ENCODE data around the gene ASB10. TPM values are rescaled to one million over a fixed set of nuclear protein-coding genes. Genes with fewer than 3 reads are reported as not detected.
A peak's percentile ranks its signal among the peaks of the same experiment; 100 is the strongest.

The ASB10 gene
- total RNA-seq, 2 donors from 2014 or later, result not detected

DNA sequence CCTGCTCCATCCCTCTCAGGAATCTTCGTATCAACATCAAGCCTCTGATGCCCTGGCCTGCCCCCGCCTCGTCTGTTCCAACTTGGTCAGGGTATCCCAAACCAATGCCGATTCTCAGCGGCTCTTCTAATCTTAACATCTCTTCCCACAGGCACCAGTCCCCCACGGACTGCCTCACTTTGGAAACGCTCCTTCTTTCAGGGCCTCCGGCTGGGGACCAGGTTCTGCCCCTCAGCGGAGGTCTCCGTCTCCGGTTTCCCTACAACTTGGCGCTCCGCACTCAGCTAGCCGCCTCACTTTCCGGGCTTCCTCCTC, 39.5 kb upstream of the ASB10 start:
- H3K27ac Mint-ChIP-seq, result peak overlapping the region; percentile 97
- no peaks in the 10 kb centered on the region for H3K9me3 ChIP-seq (ENCODE audit: control insufficient read depth, low read length, poor library complexity, severe bottlenecking)
- DNase-seq (no peak), ATAC-seq (no peak)
- H3K4me1 Mint-ChIP-seq, result peaks cover 23% of the 10 kb centered on the region
- H3K4me3 Mint-ChIP-seq, result peak overlapping the region; percentile 100
- peaks cover 12% of the 10 kb centered on the region for H3K36me3 Mint-ChIP-seq (ENCODE audit: low read depth)
- no peaks in the 10 kb centered on the region for H3K27me3 Mint-ChIP-seq

DNA sequence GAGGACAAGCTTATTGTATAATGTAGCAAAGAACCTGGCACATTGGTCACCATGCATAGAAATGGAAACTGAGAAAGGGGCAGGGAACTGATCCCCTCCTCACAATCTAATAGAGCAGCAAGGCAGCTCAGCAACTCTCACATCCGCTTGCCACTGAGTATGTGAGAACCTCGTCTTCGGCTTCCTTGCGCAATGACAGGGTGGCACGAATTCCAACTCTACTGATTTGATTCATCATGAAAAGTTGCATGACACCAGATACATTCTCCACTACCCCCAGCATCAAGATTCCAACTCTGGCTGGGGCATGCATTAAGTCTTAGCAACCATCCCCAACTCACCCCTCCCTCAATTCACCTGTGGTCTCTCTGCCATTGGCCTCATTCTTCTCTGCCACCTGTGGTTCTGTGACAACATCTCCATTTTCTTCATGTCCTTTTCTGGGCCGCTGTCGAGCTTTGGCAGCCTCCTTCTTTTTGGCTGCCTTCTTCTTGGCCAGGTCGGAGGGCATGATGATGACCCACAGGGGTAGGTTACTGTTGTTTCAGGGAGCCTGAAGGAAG, 39.0 kb upstream of the ASB10 start:
- peak overlapping the region; percentile 100 for H3K4me3 Mint-ChIP-seq
- H3K4me1 Mint-ChIP-seq, result peaks cover 23% of the 10 kb centered on the region
- ATAC-seq (no peak), DNase-seq (no peak)
- peak overlapping the region; percentile 97 for H3K27ac Mint-ChIP-seq
- no peaks in the 10 kb centered on the region for H3K9me3 ChIP-seq (ENCODE audit: control insufficient read depth, low read length, poor library complexity, severe bottlenecking)
- peaks cover 12% of the 10 kb centered on the region for H3K36me3 Mint-ChIP-seq (ENCODE audit: low read depth)
- H3K27me3 Mint-ChIP-seq, result no peaks in the 10 kb centered on the region

GRCh38 chr7:151223728-151224127, 36.7 kb upstream of the ASB10 start:
- H3K36me3 Mint-ChIP-seq (ENCODE audit: low read depth), result peaks cover 16% of the 10 kb centered on the region
- DNase-seq (no peak), ATAC-seq (no peak)
- no peak overlapping the region for H3K4me3 Mint-ChIP-seq
- H3K27me3 Mint-ChIP-seq, result no peaks in the 10 kb centered on the region
- H3K4me1 Mint-ChIP-seq, result peaks cover 27% of the 10 kb centered on the region
- no peaks in the 10 kb centered on the region for H3K9me3 ChIP-seq (ENCODE audit: control insufficient read depth, low read length, poor library complexity, severe bottlenecking)
- peak overlapping the region; percentile 57 for H3K27ac Mint-ChIP-seq

- no peaks in the 10 kb centered on the region for H3K9me3 ChIP-seq (ENCODE audit: control insufficient read depth, low read length, poor library complexity, severe bottlenecking)
- Mint-ChIP-seq H3K27me3 (no peaks in the 10 kb centered on the region), H3K4me3 (no peak overlapping the region), H3K36me3 (ENCODE audit: low read depth) (peaks cover 12% of the 10 kb centered on the region), H3K27ac (no peak overlapping the region), H3K4me1 (peaks cover 9% of the 10 kb centered on the region)
- no peak for DNase-seq
- no peak for ATAC-seq
Measured at GRCh38 chr7:151218170-151218569, 31.1 kb upstream of the ASB10 start.

- peaks cover 9% of the 10 kb centered on the region for H3K36me3 Mint-ChIP-seq (ENCODE audit: low read depth)
- no peak for DNase-seq
- no peaks in the 10 kb centered on the region for H3K9me3 ChIP-seq (ENCODE audit: control insufficient read depth, low read length, poor library complexity, severe bottlenecking)
- H3K4me3 Mint-ChIP-seq, result no peak overlapping the region
- peaks cover 16% of the 10 kb centered on the region for H3K4me1 Mint-ChIP-seq
- ATAC-seq, result no peak
- peak overlapping the region; percentile 67 for H3K27ac Mint-ChIP-seq
- H3K27me3 Mint-ChIP-seq, result no peaks in the 10 kb centered on the region
Measured at GRCh38 chr7:151215396-151215795, 28.3 kb upstream of the ASB10 start.

- no peak overlapping the region for H3K4me3 Mint-ChIP-seq
- H3K27ac Mint-ChIP-seq, result peak overlapping the region; percentile 41
- no peak for ATAC-seq
- H3K36me3 Mint-ChIP-seq (ENCODE audit: low read depth), result peaks cover 6% of the 10 kb centered on the region
- no peak for DNase-seq
- no peaks in the 10 kb centered on the region for H3K27me3 Mint-ChIP-seq
- H3K9me3 ChIP-seq (ENCODE audit: control insufficient read depth, low read length, poor library complexity, severe bottlenecking), result no peaks in the 10 kb centered on the region
- H3K4me1 Mint-ChIP-seq, result peaks cover 21% of the 10 kb centered on the region
Measured at GRCh38 chr7:151213826-151214225, 26.8 kb upstream of the ASB10 start.

DNA sequence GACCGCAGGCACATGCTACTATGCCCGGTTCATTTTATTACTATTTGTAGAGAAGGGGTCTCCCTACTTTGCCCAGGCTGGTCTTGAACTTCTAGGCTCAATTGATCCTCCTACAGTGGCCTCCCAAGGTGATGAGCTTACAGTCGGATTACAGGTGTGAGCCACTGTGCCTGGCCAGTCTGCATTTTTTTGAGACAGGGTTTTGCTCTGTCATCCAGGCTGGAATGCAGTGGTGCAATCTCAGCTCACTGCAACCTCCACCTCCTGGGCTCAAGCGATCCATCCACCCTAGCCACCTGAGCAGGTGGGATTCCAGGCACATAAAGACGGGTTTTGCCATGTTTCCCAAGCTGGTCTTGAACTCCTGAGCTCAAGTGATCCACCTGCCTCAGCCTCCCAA, 25.6 kb upstream of the ASB10 start:
- Mint-ChIP-seq H3K36me3 (ENCODE audit: low read depth) (no peaks in the 10 kb centered on the region), H3K4me1 (peaks cover 28% of the 10 kb centered on the region)
- DNase-seq, result no peak

DNA sequence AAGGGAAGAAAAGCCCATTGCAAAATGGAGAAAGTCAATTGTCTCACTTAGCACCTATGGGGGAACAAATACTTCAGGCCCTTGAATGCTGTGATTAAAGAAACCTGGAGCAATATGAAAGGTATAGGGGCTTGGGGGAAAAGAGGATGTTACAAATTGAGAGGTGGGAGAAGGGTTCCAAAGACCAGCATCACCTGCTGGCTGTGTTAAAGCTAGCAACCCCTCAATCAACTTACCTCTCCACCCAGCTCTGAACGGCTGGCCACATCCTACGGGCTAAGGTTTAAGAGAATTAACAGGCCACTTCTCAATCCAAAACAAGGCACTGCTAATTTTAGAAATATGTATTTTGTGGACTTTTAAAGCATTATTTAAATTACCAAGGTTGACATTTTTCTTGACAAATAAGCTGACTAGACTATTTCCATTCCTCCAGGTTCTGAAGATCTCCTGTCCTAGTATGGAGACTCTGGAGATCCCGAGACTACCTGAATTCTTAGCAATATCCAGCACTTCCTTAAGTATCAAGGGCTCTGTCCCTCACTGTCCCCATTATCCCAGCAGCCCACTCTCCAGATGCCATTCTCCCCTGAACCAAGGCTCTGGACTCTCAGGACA, 24.2 kb upstream of the ASB10 start:
- no peaks in the 10 kb centered on the region for H3K27me3 Mint-ChIP-seq
- no peaks in the 10 kb centered on the region for H3K9me3 ChIP-seq (ENCODE audit: control insufficient read depth, low read length, poor library complexity, severe bottlenecking)
- no peaks in the 10 kb centered on the region for H3K36me3 Mint-ChIP-seq (ENCODE audit: low read depth)
- no peak overlapping the region for H3K4me3 Mint-ChIP-seq
- ATAC-seq (no peak), DNase-seq (no peak)
- peaks cover 40% of the 10 kb centered on the region for H3K4me1 Mint-ChIP-seq
- H3K27ac Mint-ChIP-seq, result peak overlapping the region; percentile 47

More for the DNA sequence above, 25.6 kb upstream of the ASB10 start:
- Mint-ChIP-seq H3K27me3 (no peaks in the 10 kb centered on the region), H3K4me3 (no peak overlapping the region), H3K27ac (peak overlapping the region; percentile 41)
- no peaks in the 10 kb centered on the region for H3K9me3 ChIP-seq (ENCODE audit: control insufficient read depth, low read length, poor library complexity, severe bottlenecking)
- no peak for ATAC-seq

GRCh38 chr7:151210087-151210854, 23.2 kb upstream of the ASB10 start, which contains the start of gene H2BK1:
H2BK1 (minus strand) TSS chr7:151210488; CDS start chr7:151210318, 170 bp downstream.
- Mint-ChIP-seq H3K27me3 (no peaks in the 10 kb centered on the region), H3K36me3 (ENCODE audit: low read depth) (no peaks in the 10 kb centered on the region), H3K27ac (peak within 1 kb of the TSS; percentile 96), H3K4me3 (peak within 1 kb of the TSS; percentile 47), H3K4me1 (peaks cover 47% of the 10 kb centered on the region)
- H3K9me3 ChIP-seq (ENCODE audit: control insufficient read depth, low read length, poor library complexity, severe bottlenecking), result no peaks in the 10 kb centered on the region
- DNase-seq (no peak), ATAC-seq (no peak)

DNA sequence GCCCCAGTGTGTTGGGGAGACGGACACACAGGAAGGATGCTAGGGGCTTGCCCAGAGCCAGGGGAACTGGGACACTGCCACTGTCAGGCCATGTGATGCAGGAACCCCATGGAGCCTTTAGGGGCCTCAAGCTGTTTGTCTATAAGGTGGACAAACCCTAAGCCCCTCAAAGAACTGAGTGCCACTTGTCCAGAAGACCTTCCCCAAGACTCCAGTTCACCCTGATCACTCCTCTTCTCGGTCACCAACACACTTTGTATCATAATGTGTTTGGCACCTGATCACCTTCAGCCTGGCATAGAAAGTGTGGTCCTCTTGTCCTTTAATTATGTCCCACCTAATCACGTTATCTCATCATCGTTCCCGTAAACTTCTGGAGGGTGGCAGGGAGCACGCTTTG, 22.5 kb upstream of the ASB10 start:
- Mint-ChIP-seq H3K36me3 (ENCODE audit: low read depth) (no peaks in the 10 kb centered on the region), H3K4me3 (peak overlapping the region; percentile 47), H3K27ac (peak overlapping the region; percentile 96), H3K4me1 (peaks cover 52% of the 10 kb centered on the region), H3K27me3 (no peaks in the 10 kb centered on the region)
- ATAC-seq, result no peak
- H3K9me3 ChIP-seq (ENCODE audit: control insufficient read depth, low read length, poor library complexity, severe bottlenecking), result no peaks in the 10 kb centered on the region
- DNase-seq, result no peak

- ATAC-seq (no peak), DNase-seq (no peak)
- no peaks in the 10 kb centered on the region for H3K9me3 ChIP-seq (ENCODE audit: control insufficient read depth, low read length, poor library complexity, severe bottlenecking)
- no peaks in the 10 kb centered on the region for H3K36me3 Mint-ChIP-seq (ENCODE audit: low read depth)
- peak overlapping the region; percentile 12 for H3K4me3 Mint-ChIP-seq
- peaks cover 53% of the 10 kb centered on the region for H3K4me1 Mint-ChIP-seq
- no peaks in the 10 kb centered on the region for H3K27me3 Mint-ChIP-seq
- H3K27ac Mint-ChIP-seq, result peak overlapping the region; percentile 96
Measured at GRCh38 chr7:151208253-151208862, 21.3 kb upstream of the ASB10 start.

DNA sequence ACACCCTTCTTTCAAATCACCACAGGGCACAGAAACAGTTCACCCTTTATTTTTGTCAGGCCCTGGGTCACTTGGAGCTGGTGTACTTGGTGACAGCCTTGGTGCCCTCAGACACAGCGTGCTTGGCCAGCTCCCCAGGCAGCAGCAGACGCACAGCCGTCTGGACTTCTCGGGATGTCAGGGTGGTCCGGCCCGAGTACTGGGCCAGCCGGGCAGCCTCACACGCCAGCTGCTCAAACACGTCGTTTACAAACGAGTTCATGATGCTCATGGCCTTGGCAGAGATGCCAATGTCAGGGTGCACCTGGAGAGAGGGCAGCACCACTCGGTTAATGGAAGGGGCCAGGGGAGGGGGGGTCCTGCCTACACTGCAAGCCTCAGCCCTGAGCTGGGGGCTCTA, 20.8 kb upstream of the ASB10 start:
- H3K27me3 Mint-ChIP-seq, result no peaks in the 10 kb centered on the region
- H3K27ac Mint-ChIP-seq, result peak overlapping the region; percentile 96
- H3K4me3 Mint-ChIP-seq, result peak overlapping the region; percentile 81
- no peaks in the 10 kb centered on the region for H3K36me3 Mint-ChIP-seq (ENCODE audit: low read depth)
- peaks cover 53% of the 10 kb centered on the region for H3K4me1 Mint-ChIP-seq
- no peaks in the 10 kb centered on the region for H3K9me3 ChIP-seq (ENCODE audit: control insufficient read depth, low read length, poor library complexity, severe bottlenecking)
- DNase-seq (no peak), ATAC-seq (no peak)

- H3K4me1 Mint-ChIP-seq, result peaks cover 53% of the 10 kb centered on the region
- DNase-seq, result no peak
- H3K9me3 ChIP-seq (ENCODE audit: control insufficient read depth, low read length, poor library complexity, severe bottlenecking), result no peaks in the 10 kb centered on the region
- H3K27ac Mint-ChIP-seq, result peak overlapping the region; percentile 96
- H3K36me3 Mint-ChIP-seq (ENCODE audit: low read depth), result no peaks in the 10 kb centered on the region
- no peaks in the 10 kb centered on the region for H3K27me3 Mint-ChIP-seq
- peak overlapping the region; percentile 81 for H3K4me3 Mint-ChIP-seq
- ATAC-seq, result peak; percentile 55
Measured at GRCh38 chr7:151207315-151207714, 20.3 kb upstream of the ASB10 start.
